ENCODE measurements around the gene SEC23IP.
A peak's percentile ranks its signal among the peaks of the same experiment; 100 is the strongest.

The SEC23IP gene

DNA sequence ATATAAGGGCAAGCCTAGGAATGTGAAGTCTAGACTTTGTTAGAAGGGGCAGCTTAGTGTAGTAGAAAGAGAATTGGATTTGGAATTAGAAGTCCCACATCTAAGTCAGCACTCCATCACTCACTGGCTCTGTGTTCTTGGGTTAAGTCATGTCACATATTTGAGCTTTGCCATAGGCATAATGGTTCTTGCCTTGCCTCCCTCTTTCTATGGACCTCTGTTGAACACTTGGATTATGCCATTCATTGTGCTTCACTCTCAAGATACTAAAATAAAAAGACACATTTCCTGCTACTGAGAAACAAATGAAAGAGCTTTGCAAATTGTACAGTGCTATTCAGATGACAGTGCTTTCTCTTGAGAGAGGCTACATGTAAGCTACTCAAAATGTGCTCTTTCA, 35.9 kb downstream of the SEC23IP start:
- TF ChIP-seq, protein P1, sequence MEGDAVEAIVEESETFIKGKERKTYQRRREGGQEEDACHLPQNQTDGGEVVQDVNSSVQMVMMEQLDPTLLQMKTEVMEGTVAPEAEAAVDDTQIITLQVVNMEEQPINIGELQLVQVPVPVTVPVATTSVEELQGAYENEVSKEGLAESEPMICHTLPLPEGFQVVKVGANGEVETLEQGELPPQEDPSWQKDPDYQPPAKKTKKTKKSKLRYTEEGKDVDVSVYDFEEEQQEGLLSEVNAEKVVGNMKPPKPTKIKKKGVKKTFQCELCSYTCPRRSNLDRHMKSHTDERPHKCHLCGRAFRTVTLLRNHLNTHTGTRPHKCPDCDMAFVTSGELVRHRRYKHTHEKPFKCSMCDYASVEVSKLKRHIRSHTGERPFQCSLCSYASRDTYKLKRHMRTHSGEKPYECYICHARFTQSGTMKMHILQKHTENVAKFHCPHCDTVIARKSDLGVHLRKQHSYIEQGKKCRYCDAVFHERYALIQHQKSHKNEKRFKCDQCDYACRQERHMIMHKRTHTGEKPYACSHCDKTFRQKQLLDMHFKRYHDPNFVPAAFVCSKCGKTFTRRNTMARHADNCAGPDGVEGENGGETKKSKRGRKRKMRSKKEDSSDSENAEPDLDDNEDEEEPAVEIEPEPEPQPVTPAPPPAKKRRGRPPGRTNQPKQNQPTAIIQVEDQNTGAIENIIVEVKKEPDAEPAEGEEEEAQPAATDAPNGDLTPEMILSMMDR (IDR thresholded peaks at IDR 0.05; ENCODE audit: low read depth, low read length, missing control alignments): no peak
- DNase-seq (ENCODE audit: extremely low read depth, low read depth): no peak
- no peak overlapping the region for H3K4me3 ChIP-seq (replicated peaks; ENCODE audit: low read depth, low read length)

GRCh38 chr10:119931871-119932270, 39.3 kb downstream of the SEC23IP start:
- H3K4me3 ChIP-seq (replicated peaks; ENCODE audit: low read depth, low read length): no peak overlapping the region
- TF ChIP-seq, protein P1 (IDR thresholded peaks at IDR 0.05; ENCODE audit: low read depth, low read length, missing control alignments): no peak
- DNase-seq (ENCODE audit: extremely low read depth, low read depth): no peak

GRCh38 chr10:119932631-119933030, 40.1 kb downstream of the SEC23IP start:
- no peak for DNase-seq (ENCODE audit: extremely low read depth, low read depth)
- TF ChIP-seq, protein P1 (IDR thresholded peaks at IDR 0.05; ENCODE audit: low read depth, low read length, missing control alignments): no peak
- no peak overlapping the region for H3K4me3 ChIP-seq (replicated peaks; ENCODE audit: low read depth, low read length)

DNA sequence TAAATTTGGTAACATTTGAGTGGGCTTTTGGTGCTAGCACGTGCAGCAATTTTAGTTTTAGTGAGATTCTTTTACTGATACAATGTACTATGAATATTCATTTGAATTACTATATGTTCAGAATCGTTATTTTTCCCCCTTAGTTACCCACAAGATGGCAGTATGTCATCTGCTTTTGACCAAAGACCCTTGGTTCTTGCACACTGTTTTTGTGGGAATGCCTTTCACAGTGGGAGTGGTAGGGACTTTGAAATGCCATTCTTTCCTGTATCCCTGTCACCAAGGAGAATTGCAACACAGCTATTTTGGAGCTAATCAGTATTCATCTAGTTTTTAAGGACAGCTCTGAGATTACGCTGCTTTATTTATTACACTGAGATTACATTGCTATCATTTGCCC, 40.6 kb downstream of the SEC23IP start:
- TF ChIP-seq, protein P1 (IDR thresholded peaks at IDR 0.05; ENCODE audit: low read depth, low read length, missing control alignments): peak; percentile 28
- no peak for DNase-seq (ENCODE audit: extremely low read depth, low read depth)
- H3K4me3 ChIP-seq (replicated peaks; ENCODE audit: low read depth, low read length): no peak overlapping the region

GRCh38 chr10:119940487-119940886, 48.0 kb downstream of the SEC23IP start:
- no peak overlapping the region for H3K4me3 ChIP-seq (replicated peaks; ENCODE audit: low read depth, low read length)
- TF ChIP-seq, protein P1 (IDR thresholded peaks at IDR 0.05; ENCODE audit: low read depth, low read length, missing control alignments): no peak
- no peak for DNase-seq (ENCODE audit: extremely low read depth, low read depth)

DNA sequence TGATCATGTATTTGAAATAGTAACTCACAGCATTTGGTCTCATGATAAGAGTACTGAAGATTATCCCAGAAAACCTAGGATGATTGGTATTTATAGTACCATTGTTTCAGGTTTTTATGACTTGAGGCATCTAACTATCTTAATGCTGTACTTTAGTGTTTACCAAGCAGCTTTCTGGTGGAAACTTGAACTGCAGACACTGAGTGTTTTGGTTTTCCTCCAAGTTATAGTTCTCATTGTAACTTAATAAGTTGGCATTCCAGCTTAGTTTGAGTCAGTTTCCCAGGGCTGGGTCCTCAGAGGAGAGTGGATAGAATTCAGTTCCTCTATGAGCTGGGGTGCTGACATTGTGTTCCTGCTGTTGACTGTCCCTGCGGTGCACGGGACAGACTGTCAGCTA, 50.4 kb downstream of the SEC23IP start:
- TF ChIP-seq, protein P1 (IDR thresholded peaks at IDR 0.05; ENCODE audit: low read depth, low read length, missing control alignments): no peak
- DNase-seq (ENCODE audit: extremely low read depth, low read depth): no peak

GRCh38 chr10:119945805-119946204, 53.3 kb downstream of the SEC23IP start:
- DNase-seq (ENCODE audit: extremely low read depth, low read depth): no peak
- TF ChIP-seq, protein P1 (IDR thresholded peaks at IDR 0.05; ENCODE audit: low read depth, low read length, missing control alignments): no peak
- no peak overlapping the region for H3K4me3 ChIP-seq (replicated peaks; ENCODE audit: low read depth, low read length)

More for the DNA sequence above, 50.4 kb downstream of the SEC23IP start:
- H3K4me3 ChIP-seq (replicated peaks; ENCODE audit: low read depth, low read length): no peak overlapping the region

Data from HFF-Myc (cell line).